Measurements from ENCODE around the gene EML5. TPM values are rescaled to one million over a fixed set of nuclear protein-coding genes. Genes with fewer than 3 reads are reported as not detected.
A peak's percentile ranks its signal among the peaks of the same experiment; 100 is the strongest.

EML5 gene
- total RNA-seq, 6 experiments from 2014 or later, result 8.7 to 15.7 (median 14.7) TPM

DNA sequence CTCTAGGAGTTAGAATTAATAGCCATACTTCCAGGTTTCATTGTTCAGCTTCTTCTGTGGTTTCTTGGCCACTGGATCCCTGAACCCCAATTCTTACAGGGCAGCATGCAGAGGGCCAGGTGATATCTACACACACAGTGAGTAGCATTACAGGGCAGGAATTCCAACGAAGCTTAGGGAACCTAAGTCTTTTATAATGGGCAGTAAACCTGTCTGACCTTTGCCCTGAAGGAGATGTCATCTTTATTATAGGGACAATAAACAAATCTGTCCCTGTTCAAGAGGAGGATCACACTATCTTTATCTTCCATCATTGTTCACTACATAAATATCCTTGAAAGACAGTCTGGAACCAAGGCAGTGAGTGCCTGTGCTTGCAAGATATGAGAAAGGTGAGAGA lies 11.7 kb upstream of the EML5 start:
- H3K4me1 Mint-ChIP-seq (ENCODE audit: low read depth), result peaks cover 10% of the 10 kb centered on the region

DNA sequence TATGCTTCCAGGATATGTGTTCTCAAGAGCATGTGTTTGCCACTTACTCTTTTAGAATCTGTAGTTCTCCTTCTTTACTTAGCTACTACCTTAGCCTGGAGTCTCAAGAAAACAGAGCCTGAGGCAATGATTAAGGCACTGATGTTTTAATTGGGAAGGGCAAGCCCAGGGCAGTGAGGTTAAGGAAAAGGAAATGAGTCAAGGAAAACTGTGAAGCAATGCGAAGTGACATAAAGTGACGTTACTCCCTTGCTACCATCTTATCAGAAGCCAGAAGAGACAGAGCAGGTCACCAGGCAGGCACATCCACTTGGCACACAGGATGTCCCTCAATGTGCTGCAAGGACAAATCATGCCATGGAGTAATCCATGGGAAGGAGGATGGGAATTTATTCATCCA lies 11.3 kb upstream of the EML5 start:
- DNase-seq, result peak; percentile 44
- Mint-ChIP-seq H3K36me3 (ENCODE audit: low read depth) (peaks cover 26% of the 10 kb centered on the region; the same call in 1 of the 2 replicates), H3K27ac (no peak overlapping the region), H3K27me3 (ENCODE audit: insufficient read depth) (peaks cover 1% of the 10 kb centered on the region; the same call in 1 of the 2 replicates), H3K4me1 (ENCODE audit: low read depth) (peaks cover 10% of the 10 kb centered on the region), H3K4me3 (no peak overlapping the region), H3K9me3 (peaks cover 21% of the 10 kb centered on the region)
- TF ChIP-seq, protein P1, sequence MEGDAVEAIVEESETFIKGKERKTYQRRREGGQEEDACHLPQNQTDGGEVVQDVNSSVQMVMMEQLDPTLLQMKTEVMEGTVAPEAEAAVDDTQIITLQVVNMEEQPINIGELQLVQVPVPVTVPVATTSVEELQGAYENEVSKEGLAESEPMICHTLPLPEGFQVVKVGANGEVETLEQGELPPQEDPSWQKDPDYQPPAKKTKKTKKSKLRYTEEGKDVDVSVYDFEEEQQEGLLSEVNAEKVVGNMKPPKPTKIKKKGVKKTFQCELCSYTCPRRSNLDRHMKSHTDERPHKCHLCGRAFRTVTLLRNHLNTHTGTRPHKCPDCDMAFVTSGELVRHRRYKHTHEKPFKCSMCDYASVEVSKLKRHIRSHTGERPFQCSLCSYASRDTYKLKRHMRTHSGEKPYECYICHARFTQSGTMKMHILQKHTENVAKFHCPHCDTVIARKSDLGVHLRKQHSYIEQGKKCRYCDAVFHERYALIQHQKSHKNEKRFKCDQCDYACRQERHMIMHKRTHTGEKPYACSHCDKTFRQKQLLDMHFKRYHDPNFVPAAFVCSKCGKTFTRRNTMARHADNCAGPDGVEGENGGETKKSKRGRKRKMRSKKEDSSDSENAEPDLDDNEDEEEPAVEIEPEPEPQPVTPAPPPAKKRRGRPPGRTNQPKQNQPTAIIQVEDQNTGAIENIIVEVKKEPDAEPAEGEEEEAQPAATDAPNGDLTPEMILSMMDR (IDR thresholded peaks at IDR 0.05), result no peak

More for the DNA sequence above, 11.7 kb upstream of the EML5 start:
- H3K27ac Mint-ChIP-seq, result no peak overlapping the region
- H3K9me3 Mint-ChIP-seq, result peaks cover 21% of the 10 kb centered on the region
- peaks cover 1% of the 10 kb centered on the region; the same call in 1 of the 2 replicates for H3K27me3 Mint-ChIP-seq (ENCODE audit: insufficient read depth)
- peaks cover 31% of the 10 kb centered on the region; the same call in 1 of the 2 replicates for H3K36me3 Mint-ChIP-seq (ENCODE audit: low read depth)
- TF ChIP-seq, protein P1 (IDR thresholded peaks at IDR 0.05), result no peak
- no peak for DNase-seq
- no peak overlapping the region for H3K4me3 Mint-ChIP-seq

DNA sequence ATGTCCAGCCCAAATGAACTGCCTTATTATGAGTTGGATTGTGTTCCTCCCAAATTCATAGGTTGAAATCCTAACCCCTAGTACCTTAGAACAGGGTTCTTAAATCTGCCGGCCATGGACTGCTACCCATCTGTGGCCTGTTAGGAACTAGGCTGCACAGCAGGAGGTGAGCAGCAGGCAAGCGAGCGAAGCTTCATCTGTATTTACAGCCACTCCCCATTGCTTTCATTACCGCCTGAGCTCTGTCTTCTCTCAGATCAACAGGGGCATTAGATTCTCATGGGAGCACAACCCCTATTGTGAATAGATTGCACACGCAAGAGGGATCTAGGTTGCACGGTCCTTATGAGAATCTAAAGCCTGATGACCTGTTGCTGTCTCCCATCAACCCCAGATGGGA lies 9.8 kb upstream of the EML5 start:
- TF ChIP-seq, protein P1 (IDR thresholded peaks at IDR 0.05), result no peak
- H3K27me3 Mint-ChIP-seq (ENCODE audit: insufficient read depth), result peaks cover 1% of the 10 kb centered on the region; the same call in 1 of the 2 replicates
- no peak overlapping the region for H3K27ac Mint-ChIP-seq
- no peak for DNase-seq
- no peak overlapping the region for H3K4me3 Mint-ChIP-seq
- H3K4me1 Mint-ChIP-seq (ENCODE audit: low read depth), result peaks cover 10% of the 10 kb centered on the region
- H3K36me3 Mint-ChIP-seq (ENCODE audit: low read depth), result peaks cover 20% of the 10 kb centered on the region; the same call in 1 of the 2 replicates
- H3K9me3 Mint-ChIP-seq, result peaks cover 11% of the 10 kb centered on the region

DNA sequence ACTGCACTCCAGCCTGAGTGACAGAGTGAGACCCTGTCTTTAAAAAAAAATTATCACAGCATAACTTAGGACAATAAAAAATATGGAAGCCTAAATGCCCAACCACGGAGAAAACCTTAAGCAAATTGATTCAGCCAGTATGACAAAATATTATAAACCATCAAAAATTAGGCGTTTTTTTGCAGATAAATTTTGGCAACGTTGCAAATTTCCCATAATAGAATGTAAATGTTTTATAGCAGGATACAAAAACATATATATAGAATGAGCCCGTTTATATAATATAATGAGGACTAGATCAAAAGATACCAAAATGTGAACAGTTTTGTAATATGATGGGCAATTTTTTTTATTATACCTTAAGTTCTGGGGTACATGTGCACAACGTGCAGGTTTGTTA lies 6.8 kb upstream of the EML5 start:
- Mint-ChIP-seq H3K4me1 (ENCODE audit: low read depth) (peaks cover 18% of the 10 kb centered on the region), H3K27me3 (ENCODE audit: insufficient read depth) (no peaks in the 10 kb centered on the region), H3K27ac (no peak overlapping the region), H3K36me3 (ENCODE audit: low read depth) (peaks cover 8% of the 10 kb centered on the region; the same call in 1 of the 2 replicates), H3K4me3 (no peak overlapping the region), H3K9me3 (peaks cover 3% of the 10 kb centered on the region; the same call in 1 of the 2 replicates)
- TF ChIP-seq, protein P1 (IDR thresholded peaks at IDR 0.05), result no peak
- DNase-seq, result no peak

DNA sequence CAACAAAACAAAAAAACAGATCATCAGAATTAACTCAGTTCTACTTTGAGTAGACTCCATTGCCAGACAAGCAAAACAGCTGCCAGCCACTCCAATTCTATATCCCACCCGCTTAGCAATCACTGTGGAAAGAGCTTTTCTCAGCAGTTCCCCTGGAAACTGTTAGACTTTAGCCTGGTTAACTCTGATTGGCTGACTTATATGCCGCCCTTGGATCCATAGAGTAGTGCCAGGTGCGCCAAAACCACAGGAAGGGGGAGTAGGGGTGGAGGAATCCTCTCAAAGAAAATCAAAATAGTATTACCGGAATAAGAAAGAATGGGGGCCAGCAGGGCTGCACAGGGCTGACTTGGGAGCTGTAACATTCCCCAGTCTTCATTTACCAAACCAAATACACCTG lies 5.4 kb upstream of the EML5 start:
- no peaks in the 10 kb centered on the region; the same call in 1 of the 2 replicates for H3K9me3 Mint-ChIP-seq
- no peak overlapping the region for H3K4me3 Mint-ChIP-seq
- DNase-seq, result no peak
- TF ChIP-seq, protein P1 (IDR thresholded peaks at IDR 0.05), result no peak
- H3K27ac Mint-ChIP-seq, result no peak overlapping the region
- H3K4me1 Mint-ChIP-seq (ENCODE audit: low read depth), result peaks cover 23% of the 10 kb centered on the region
- H3K27me3 Mint-ChIP-seq (ENCODE audit: insufficient read depth), result no peaks in the 10 kb centered on the region
- H3K36me3 Mint-ChIP-seq (ENCODE audit: low read depth), result peaks cover 5% of the 10 kb centered on the region; the same call in 1 of the 2 replicates

Measured in HFFc6 (cell line).